Measurements from ENCODE around the gene SLC5A2. TPM values are rescaled to one million over a fixed set of nuclear protein-coding genes. Genes with fewer than 3 reads are reported as not detected.
A peak's percentile ranks its signal among the peaks of the same experiment; 100 is the strongest.

The SLC5A2 gene
- total and polyA plus RNA-seq, 2 donors (not counting 1 experiment from before 2014, with no cell fraction given), result not detected

- no peaks in the 10 kb centered on the region for H3K36me3 ChIP-seq (ENCODE audit: control insufficient read depth, insufficient read depth, low read length)
- DNase-seq (ENCODE audit: low read depth in 2 of 2), result no peak
- TF ChIP-seq EZH2 (IDR thresholded peaks at IDR 0.05; ENCODE audit: low read length, missing control alignments) (no peak), CTCF (conservative IDR thresholded peaks at IDR 0.05 in 1 of 2, IDR thresholded peaks at IDR 0.05 in 1 of 2; ENCODE audit: low read depth in 1 of 2, low read length in 2 of 2) (no peak)
- no peak within 1 kb of the TSS for H3K4me3 ChIP-seq (replicated peaks in 1 of 4; ENCODE audit: control extremely low read depth in 1 of 4, insufficient read depth in 1 of 4, low read depth in 3 of 4, low read length in 4 of 4)
- peaks cover 8% of the 10 kb centered on the region for H3K27me3 ChIP-seq (ENCODE audit: control insufficient read depth, insufficient read depth, low read length)
- no peak within 1 kb of the TSS for H3K9ac ChIP-seq (ENCODE audit: insufficient read depth, low read length)
- no peaks in the 10 kb centered on the region for H3K79me2 ChIP-seq (ENCODE audit: control insufficient read depth, insufficient read depth, low read length)
- H3K27ac ChIP-seq (ENCODE audit: insufficient read depth, low read length), result no peak within 1 kb of the TSS
- no peaks in the 10 kb centered on the region for H3K9me3 ChIP-seq (ENCODE audit: control insufficient read depth, insufficient read depth, low read depth, low read length)
- H3K4me2 ChIP-seq (ENCODE audit: extremely low read depth, insufficient read depth, low read length), result no peak within 1 kb of the TSS
- H4K20me1 ChIP-seq (ENCODE audit: control insufficient read depth, extremely low read depth, insufficient read depth, low read length), result no peaks in the 10 kb centered on the region
- no peak within 1 kb of the TSS for H2AFZ ChIP-seq (ENCODE audit: low read length)
- H3K4me1 ChIP-seq (ENCODE audit: control insufficient read depth, extremely low read depth, insufficient read depth, low read length), result no peaks in the 10 kb centered on the region
Observed at GRCh38 chr16:31527734-31528274, 44.9 kb downstream of the SLC5A2 start, which contains the start of gene AHSP. TSS of gene AHSP (plus strand) at chr16:31527900. CDS start at chr16:31528140, 240 bp downstream.

GRCh38 chr16:31528523-31529107 is 45.7 kb downstream of the SLC5A2 start:
- no peaks in the 10 kb centered on the region for H4K20me1 ChIP-seq (ENCODE audit: control insufficient read depth, extremely low read depth, insufficient read depth, low read length)
- H3K4me1 ChIP-seq (ENCODE audit: control insufficient read depth, extremely low read depth, insufficient read depth, low read length), result no peaks in the 10 kb centered on the region
- no peaks in the 10 kb centered on the region for H3K36me3 ChIP-seq (ENCODE audit: control insufficient read depth, insufficient read depth, low read length)
- H3K9ac ChIP-seq (ENCODE audit: insufficient read depth, low read length), result no peak overlapping the region
- peaks cover 8% of the 10 kb centered on the region for H3K27me3 ChIP-seq (ENCODE audit: control insufficient read depth, insufficient read depth, low read length)
- no peaks in the 10 kb centered on the region for H3K9me3 ChIP-seq (ENCODE audit: control insufficient read depth, insufficient read depth, low read depth, low read length)
- TF ChIP-seq EZH2 (IDR thresholded peaks at IDR 0.05; ENCODE audit: low read length, missing control alignments) (no peak), CTCF (conservative IDR thresholded peaks at IDR 0.05 in 1 of 2, IDR thresholded peaks at IDR 0.05 in 1 of 2; ENCODE audit: low read depth in 1 of 2, low read length in 2 of 2) (no peak)
- no peak overlapping the region for H2AFZ ChIP-seq (ENCODE audit: low read length)
- H3K79me2 ChIP-seq (ENCODE audit: control insufficient read depth, insufficient read depth, low read length), result no peaks in the 10 kb centered on the region
- no peak for DNase-seq (ENCODE audit: low read depth in 2 of 2)
- no peak overlapping the region for H3K27ac ChIP-seq (ENCODE audit: insufficient read depth, low read length)
- peak overlapping the region in 1 of 4 experiments; percentile 27 for H3K4me3 ChIP-seq (replicated peaks in 1 of 4; ENCODE audit: control extremely low read depth in 1 of 4, insufficient read depth in 1 of 4, low read depth in 3 of 4, low read length in 4 of 4)
- H3K4me2 ChIP-seq (ENCODE audit: extremely low read depth, insufficient read depth, low read length), result no peak overlapping the region

DNA sequence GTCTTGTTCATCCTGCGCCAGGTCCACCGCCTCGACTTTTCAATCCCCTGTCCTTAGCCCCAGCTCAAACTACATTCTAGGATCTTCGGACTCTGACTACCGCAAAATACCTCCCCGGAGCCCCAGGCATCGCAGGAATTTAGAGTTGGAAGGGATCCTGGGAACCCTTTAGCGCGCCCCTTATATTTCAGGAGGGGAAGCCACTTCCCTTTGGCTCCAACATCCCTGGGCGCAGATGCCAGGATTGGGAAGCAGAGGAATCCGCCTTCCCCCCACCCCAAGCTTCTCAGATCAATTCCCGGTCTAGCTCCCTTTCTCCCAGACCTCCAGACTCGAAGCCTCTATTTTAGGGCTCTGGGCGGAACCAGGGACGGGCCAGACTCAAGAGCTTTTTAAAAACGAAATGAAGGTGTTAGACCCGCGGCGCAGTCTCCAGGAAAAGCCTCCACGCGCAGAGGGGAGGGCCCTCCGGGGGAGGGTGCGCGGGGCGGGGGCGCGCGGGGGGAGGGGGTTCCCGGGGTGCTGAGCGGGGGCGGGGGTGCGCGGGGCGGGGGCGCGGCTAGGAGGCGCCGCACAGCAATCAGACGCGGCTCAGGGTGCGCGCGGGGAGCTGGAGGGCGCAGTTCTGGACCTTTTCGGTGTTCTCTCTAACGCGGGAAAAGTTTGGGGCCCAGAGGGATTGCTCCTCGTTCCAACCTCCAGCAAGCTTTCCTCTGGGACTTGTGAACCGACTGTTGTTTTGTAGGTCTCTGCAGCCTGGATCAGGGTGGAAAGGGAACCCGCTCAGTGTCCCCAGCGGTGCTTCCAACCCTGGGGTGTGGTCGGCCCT is 46.4 kb downstream of the SLC5A2 start:
- Histone ChIP-seq H3K27me3 (ENCODE audit: control insufficient read depth, insufficient read depth, low read length) (peaks cover 8% of the 10 kb centered on the region), H3K9ac (ENCODE audit: insufficient read depth, low read length) (no peak overlapping the region), H3K4me1 (ENCODE audit: control insufficient read depth, extremely low read depth, insufficient read depth, low read length) (no peaks in the 10 kb centered on the region), H3K4me2 (ENCODE audit: extremely low read depth, insufficient read depth, low read length) (no peak overlapping the region), H4K20me1 (ENCODE audit: control insufficient read depth, extremely low read depth, insufficient read depth, low read length) (no peaks in the 10 kb centered on the region), H2AFZ (ENCODE audit: low read length) (no peak overlapping the region), H3K36me3 (ENCODE audit: control insufficient read depth, insufficient read depth, low read length) (no peaks in the 10 kb centered on the region), H3K4me3 (replicated peaks in 1 of 4; ENCODE audit: control extremely low read depth in 1 of 4, insufficient read depth in 1 of 4, low read depth in 3 of 4, low read length in 4 of 4) (peak overlapping the region in 1 of 4 experiments; percentile 27), H3K9me3 (ENCODE audit: control insufficient read depth, insufficient read depth, low read depth, low read length) (no peaks in the 10 kb centered on the region), H3K79me2 (ENCODE audit: control insufficient read depth, insufficient read depth, low read length) (no peaks in the 10 kb centered on the region), H3K27ac (ENCODE audit: insufficient read depth, low read length) (no peak overlapping the region)
- no peak for TF ChIP-seq CTCF (conservative IDR thresholded peaks at IDR 0.05 in 1 of 2, IDR thresholded peaks at IDR 0.05 in 1 of 2; ENCODE audit: low read depth in 1 of 2, low read length in 2 of 2)
- peak; percentile 62 for TF ChIP-seq EZH2 (IDR thresholded peaks at IDR 0.05; ENCODE audit: low read length, missing control alignments)
- peak in 1 of 2 donors; percentile 61 for DNase-seq (ENCODE audit: low read depth in 2 of 2)
